AG04449 (cell line): ENCODE data around the gene ZNF416.

Experiments used
- CTCF ChIA-PET: fragments of 350-600 bp; formaldehyde crosslinking; extraction: SDS; loops from one replicate; lab custom pipeline; 2021; ENCODE audit warnings: antibody characterized with exemption; lab: Yijun Ruan, JAX
- POLR2A ChIA-PET: fragments of 400-600, 350-600 bp; formaldehyde crosslinking; extraction: SDS; loops from one replicate; lab custom pipeline; 2020; ENCODE audit warnings: antibody characterized with exemption, inconsistent platforms; lab: Yijun Ruan, JAX
- DNase-seq: peaks from one replicate; pipeline ENCODE4 v3.0.0-alpha.2; 2010; ENCODE audit warnings: low read depth, low spot score
- H3K4me3 ChIP-seq: 2 replicates; pipeline ENCODE4 v1.5.1; 2011; ENCODE audit warnings: low read depth, mild to moderate bottlenecking, control low read depth, low read length
- TF ChIP-seq, protein P1 (sequence below): IDR thresholded peaks from one replicate; pipeline ENCODE4 v1.5.1; 2011; ENCODE audit warnings: mild to moderate bottlenecking, moderate library complexity, low read length, control low read depth, inconsistent platforms; ENCODE audit not compliant: insufficient read depth; ENCODE audit errors: missing control alignments

ZNF416 gene

DNA sequence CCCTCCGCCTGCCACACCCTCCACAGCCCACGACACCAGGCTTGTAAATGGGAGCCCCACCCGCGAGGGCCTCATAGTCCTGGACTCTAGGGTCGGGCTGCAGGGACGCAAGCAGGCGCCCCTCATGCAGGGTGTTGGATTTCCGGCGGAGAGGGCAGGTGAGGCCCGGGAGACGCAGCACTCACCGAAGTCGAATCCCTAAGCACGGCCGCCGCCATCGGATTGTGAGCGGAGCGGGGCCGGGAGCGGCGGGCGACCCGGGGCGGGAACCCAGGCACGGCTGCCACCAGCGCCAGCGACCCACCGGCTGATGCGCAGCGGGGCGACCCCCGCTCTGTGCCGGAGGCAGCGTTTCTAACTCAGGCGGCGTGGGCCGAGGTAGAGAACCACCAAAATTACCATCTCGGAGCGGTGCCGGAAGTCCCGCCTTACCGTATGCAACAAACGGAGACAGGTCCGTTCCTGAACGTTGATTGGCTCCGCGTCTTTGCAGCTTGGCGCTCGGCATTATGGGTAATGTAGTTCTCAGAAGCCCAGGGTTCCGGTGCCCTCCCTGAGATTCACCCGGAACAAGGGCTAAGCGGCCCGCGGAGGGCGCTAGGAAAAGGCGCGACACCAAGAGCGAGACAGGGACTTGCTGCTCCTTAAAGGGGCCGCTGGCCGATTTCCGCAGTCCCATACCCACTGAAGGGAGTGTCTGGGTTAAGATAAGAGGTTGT is at the start of gene ZNF416:
Gene ZNF416, minus strand, starts transcription at position 425 of the 719 bp plus-strand sequence. Its CDS starts 207 bp downstream, at position 218.
- DNase-seq: peak; percentile 88
- H3K4me3 ChIP-seq: peak within 1 kb of the TSS; percentile 90
- POLR2A ChIA-PET: no interaction called here
- TF ChIP-seq, protein P1, sequence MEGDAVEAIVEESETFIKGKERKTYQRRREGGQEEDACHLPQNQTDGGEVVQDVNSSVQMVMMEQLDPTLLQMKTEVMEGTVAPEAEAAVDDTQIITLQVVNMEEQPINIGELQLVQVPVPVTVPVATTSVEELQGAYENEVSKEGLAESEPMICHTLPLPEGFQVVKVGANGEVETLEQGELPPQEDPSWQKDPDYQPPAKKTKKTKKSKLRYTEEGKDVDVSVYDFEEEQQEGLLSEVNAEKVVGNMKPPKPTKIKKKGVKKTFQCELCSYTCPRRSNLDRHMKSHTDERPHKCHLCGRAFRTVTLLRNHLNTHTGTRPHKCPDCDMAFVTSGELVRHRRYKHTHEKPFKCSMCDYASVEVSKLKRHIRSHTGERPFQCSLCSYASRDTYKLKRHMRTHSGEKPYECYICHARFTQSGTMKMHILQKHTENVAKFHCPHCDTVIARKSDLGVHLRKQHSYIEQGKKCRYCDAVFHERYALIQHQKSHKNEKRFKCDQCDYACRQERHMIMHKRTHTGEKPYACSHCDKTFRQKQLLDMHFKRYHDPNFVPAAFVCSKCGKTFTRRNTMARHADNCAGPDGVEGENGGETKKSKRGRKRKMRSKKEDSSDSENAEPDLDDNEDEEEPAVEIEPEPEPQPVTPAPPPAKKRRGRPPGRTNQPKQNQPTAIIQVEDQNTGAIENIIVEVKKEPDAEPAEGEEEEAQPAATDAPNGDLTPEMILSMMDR: peak; percentile 35
- CTCF ChIA-PET: no interaction called here

DNA sequence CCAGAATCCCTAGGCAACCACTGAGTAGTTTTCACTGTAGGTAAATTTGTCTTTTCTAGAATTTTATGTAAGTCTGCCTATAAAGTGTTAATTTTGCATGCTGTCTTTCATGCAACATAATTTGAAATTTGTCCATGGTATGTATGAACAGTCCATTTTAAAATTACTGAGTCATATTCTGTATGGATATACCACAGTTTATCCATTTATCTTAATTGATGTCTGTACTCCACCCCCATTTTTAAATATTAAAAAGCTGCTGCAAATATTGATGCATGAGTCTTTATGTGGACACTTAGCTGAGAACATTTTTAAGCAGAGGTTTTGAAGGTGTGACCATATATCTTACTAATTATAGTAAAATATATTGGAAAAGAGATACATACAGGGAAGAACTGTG is 44.4 kb upstream of the ZNF416 start:
- POLR2A ChIA-PET: no interaction called here
- TF ChIP-seq, protein P1: no peak
- DNase-seq: no peak
- CTCF ChIA-PET: interaction anchor here (1.0 kb wide), 1 partner anchor 9 kb away, joined by 3 read pairs; the partner anchor contains the start of gene ZNF134
- no peak overlapping the region for H3K4me3 ChIP-seq

DNA sequence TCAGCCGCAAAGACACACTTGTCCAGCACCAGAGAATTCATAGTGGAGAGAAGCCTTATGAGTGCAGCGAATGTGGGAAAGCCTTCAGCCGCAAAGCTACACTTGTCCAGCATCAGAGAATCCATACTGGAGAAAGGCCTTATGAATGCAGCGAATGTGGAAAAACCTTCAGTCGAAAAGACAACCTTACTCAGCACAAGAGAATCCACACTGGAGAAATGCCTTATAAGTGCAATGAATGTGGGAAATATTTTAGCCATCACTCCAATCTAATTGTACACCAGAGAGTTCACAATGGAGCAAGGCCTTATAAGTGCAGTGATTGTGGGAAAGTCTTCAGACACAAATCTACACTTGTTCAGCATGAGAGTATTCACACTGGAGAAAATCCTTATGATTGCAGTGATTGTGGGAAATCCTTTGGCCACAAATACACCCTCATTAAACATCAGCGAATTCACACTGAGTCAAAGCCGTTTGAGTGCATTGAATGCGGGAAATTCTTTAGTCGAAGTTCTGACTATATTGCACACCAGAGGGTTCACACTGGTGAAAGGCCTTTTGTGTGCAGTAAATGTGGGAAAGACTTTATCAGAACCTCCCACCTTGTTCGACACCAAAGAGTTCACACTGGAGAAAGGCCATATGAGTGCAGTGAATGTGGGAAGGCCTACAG is 42.1 kb upstream of the ZNF416 start:
- CTCF ChIA-PET: no interaction called here
- TF ChIP-seq, protein P1: no peak
- H3K4me3 ChIP-seq: no peak overlapping the region
- DNase-seq: no peak
- POLR2A ChIA-PET: no interaction called here

DNA sequence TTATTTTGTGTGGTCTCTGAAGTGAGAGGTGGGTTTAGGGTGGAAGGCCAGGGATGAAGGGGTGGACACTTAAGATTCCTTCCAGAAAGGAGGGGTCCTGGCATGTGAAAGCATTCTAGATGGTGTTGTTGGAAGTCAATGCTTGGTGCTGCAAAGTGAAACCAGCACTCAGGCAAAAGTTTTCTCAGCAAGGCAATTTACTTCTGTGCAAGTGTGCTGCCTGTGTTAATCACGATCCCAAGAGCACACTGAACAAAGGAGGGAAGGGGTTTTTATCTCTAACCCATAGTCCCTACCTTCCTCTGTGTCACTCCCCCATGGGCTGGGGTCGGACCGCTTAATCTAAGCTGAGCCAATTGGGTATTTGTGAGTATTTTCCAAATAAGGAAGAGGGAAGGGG is 36.6 kb upstream of the ZNF416 start:
- no peak for DNase-seq
- CTCF ChIA-PET: no interaction called here
- H3K4me3 ChIP-seq: peak overlapping the region; percentile 99
- POLR2A ChIA-PET: no interaction called here
- TF ChIP-seq, protein P1: no peak

DNA sequence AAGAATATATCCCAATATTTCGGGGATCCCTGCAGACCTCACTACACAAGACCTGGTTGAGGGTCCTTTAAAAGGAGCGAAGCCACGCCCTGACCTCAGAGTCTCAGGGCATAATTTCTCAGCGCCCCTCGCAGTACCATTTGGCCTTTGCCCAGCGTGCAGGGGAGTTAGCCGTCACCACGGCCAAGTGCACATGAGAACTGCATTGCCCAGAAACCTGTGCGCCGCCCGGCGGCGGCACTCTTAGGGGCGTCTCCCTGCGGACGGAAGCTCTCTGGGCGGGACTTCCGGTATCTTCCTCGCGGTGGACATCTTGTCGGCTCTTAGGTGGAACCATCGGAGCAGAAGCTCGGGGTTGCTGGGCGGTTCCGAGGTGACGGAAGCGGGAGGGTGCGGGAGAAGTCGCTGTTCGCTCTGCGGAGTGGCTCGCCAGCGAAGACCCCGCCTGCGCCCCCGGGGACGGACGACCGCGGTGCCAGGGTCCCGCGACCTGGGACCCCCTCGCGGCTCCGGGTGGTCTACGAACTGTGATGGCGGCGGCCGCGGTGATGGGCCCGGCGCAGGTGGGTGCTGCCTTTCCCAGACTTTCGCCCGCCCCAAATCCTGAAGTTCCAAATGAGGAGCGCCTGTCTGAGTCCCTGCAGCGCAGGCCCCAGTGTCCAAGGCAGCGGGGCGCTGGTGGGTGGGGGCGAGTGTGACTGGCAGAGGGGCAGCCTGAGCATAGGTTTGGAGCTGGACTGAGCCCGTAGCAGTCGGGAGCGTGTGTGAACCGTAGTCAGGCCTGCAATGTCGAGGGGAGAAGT is 35.4 kb upstream of the ZNF416 start, which contains the start of gene ZNF134:
Gene ZNF134, plus strand, starts transcription at position 302 of the 803 bp plus-strand sequence. CDS start 5,227 bp downstream, outside the sequence.
- DNase-seq: peak; percentile 29
- POLR2A ChIA-PET: interaction anchor here (0.5 to 1.3 kb wide), 2 partner anchors 19 to 326 kb away, joined by 4 read pairs; partner anchors contain the start of gene ZNF211
- CTCF ChIA-PET: interaction anchor here (1.1 to 2.0 kb wide), 2 partner anchors 9 to 13 kb away, joined by 3 to 4 read pairs; no protein-coding TSS in a partner anchor
- TF ChIP-seq, protein P1: peak; percentile 39
- H3K4me3 ChIP-seq: peak within 1 kb of the TSS; percentile 99

DNA sequence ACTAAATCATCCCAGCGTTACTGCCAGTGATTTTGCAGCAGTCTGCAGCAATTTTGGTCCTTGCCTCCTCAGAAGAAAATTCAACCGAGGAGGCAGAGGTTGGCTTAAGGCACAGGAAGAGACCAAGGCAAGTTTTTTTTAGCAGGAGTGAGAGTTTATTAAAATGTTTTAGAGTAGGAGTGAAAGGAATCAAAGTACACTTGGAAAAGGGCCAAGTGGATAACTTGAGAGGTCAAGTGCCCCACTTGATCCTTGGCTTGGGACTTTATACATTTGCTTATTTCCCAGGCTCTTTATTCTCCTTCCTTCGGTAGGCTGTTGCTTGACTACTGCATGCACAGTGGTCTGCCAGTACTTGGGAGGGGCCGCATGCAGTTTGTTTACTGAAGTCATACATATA is 32.4 kb upstream of the ZNF416 start:
- ChIA-PET POLR2A (no interaction called here), CTCF (no interaction called here)
- no peak for DNase-seq
- TF ChIP-seq, protein P1: no peak
- no peak overlapping the region for H3K4me3 ChIP-seq
